CD4-positive, alpha-beta memory T cell (primary cell): ENCODE measurements around the gene CGREF1. TPM values are rescaled to one million over a fixed set of nuclear protein-coding genes. Genes with fewer than 3 reads are reported as not detected.
A peak's percentile ranks its signal among the peaks of the same experiment; 100 is the strongest.

Experiments
- CTCF ChIA-PET: fragments of 350-600 bp; sonication (Branson Sonifier 250); formaldehyde crosslinking; loops from one replicate; lab custom pipeline; 2021; ENCODE audit warnings: inconsistent platforms; ENCODE audit not compliant: partially characterized antibody; lab: Charles Lee
- POLR2A ChIA-PET: fragments of 350-600 bp; sonication (Branson Sonifier 250); formaldehyde crosslinking; loops from one replicate; lab custom pipeline; 2021; ENCODE audit not compliant: partially characterized antibody; lab: Charles Lee
- DNase-seq, 5 donors: peaks; one replicate each; pipeline versions ENCODE4 v3.0.0 to v3.0.0-alpha.2; 2020 to 2022; ENCODE audit warnings: mixed read lengths in 1 of 5
- H3K27ac ChIP-seq: one replicate; pipeline ENCODE4 v1.7.0; 2013; ENCODE audit warnings: low read depth, low read length
- H3K27me3 ChIP-seq: 2 replicates; pipeline ENCODE4 v1.7.0; 2013; ENCODE audit warnings: mild to moderate bottlenecking, low read length, moderate library complexity; ENCODE audit not compliant: insufficient read depth
- H3K36me3 ChIP-seq: 2 replicates; pipeline ENCODE4 v1.7.0; 2013; ENCODE audit warnings: mild to moderate bottlenecking, low read length, moderate library complexity; ENCODE audit not compliant: insufficient read depth
- H3K4me1 ChIP-seq: 2 replicates; pipeline ENCODE4 v1.7.0; 2013; ENCODE audit warnings: mild to moderate bottlenecking, low read length, moderate library complexity; ENCODE audit not compliant: insufficient read depth
- H3K4me3 ChIP-seq, 2 donors: one replicate each; pipeline ENCODE4 v1.7.0; 2013; ENCODE audit warnings: low read length in 2 of 2, mild to moderate bottlenecking in 1 of 2
- H3K9me3 ChIP-seq, 2 donors: one replicate each; pipeline ENCODE4 v1.7.0; 2013; ENCODE audit warnings: low read length in 2 of 2, control low read depth in 1 of 2; ENCODE audit not compliant: control insufficient read depth in 1 of 2
- H3K27ac Mint-ChIP-seq, 7 donors: one replicate each; pipeline ENCODE4 v1.8.0; 2020 to 2021; ENCODE audit warnings: mixed read lengths in 7 of 7, mild to moderate bottlenecking in 6 of 7, inconsistent platforms in 3 of 7, moderate library complexity in 3 of 7
- H3K27me3 Mint-ChIP-seq, 2 donors: one replicate each; pipeline ENCODE4 v1.8.0; 2020 to 2021; ENCODE audit warnings: mixed read lengths in 2 of 2
- H3K36me3 Mint-ChIP-seq, 2 donors: one replicate each; pipeline ENCODE4 v1.8.0; 2020 to 2021; ENCODE audit warnings: mixed read lengths in 2 of 2, inconsistent platforms in 1 of 2, mild to moderate bottlenecking in 1 of 2
- H3K4me1 Mint-ChIP-seq, 4 donors: one replicate each; pipeline ENCODE4 v1.8.0; 2020 to 2021; ENCODE audit warnings: mixed read lengths in 4 of 4, mild to moderate bottlenecking in 1 of 4
- H3K4me3 Mint-ChIP-seq, 8 donors: one replicate each; pipeline ENCODE4 v1.8.0; 2020 to 2021; ENCODE audit warnings: mixed read lengths in 8 of 8, mild to moderate bottlenecking in 7 of 8, moderate library complexity in 6 of 8, inconsistent platforms in 3 of 8
- H3K9me3 Mint-ChIP-seq, 8 donors: one replicate each; pipeline ENCODE4 v1.8.0; 2020 to 2021; ENCODE audit warnings: mixed read lengths in 8 of 8, mild to moderate bottlenecking in 5 of 8, inconsistent platforms in 3 of 8, moderate library complexity in 1 of 8
- intact Hi-C: fragments of 100-400 bp; cut with micrococcal nuclease; formaldehyde crosslinking; loops from one replicate; pipeline ENCODE4 v1.15.1; 2023
- polyA plus RNA-seq, 2 donors: library from polyadenylated mRNA; unstranded; fragments of 300-500 nt; fragmentation: Illumina TruSeq; gene quantifications; one replicate each; pipeline ENCODE4 v1.2.3, GENCODE V29; 2021
- total RNA-seq, 2 experiments: library from RNA; stranded (reverse); gene quantifications; one replicate each; pipeline ENCODE4 v1.2.3, GENCODE V29; 2021

The CGREF1 gene
- total and polyA plus RNA-seq, 4 experiments from 2014 or later = 0.36 to 0.47 TPM; not detected in 2

DNA sequence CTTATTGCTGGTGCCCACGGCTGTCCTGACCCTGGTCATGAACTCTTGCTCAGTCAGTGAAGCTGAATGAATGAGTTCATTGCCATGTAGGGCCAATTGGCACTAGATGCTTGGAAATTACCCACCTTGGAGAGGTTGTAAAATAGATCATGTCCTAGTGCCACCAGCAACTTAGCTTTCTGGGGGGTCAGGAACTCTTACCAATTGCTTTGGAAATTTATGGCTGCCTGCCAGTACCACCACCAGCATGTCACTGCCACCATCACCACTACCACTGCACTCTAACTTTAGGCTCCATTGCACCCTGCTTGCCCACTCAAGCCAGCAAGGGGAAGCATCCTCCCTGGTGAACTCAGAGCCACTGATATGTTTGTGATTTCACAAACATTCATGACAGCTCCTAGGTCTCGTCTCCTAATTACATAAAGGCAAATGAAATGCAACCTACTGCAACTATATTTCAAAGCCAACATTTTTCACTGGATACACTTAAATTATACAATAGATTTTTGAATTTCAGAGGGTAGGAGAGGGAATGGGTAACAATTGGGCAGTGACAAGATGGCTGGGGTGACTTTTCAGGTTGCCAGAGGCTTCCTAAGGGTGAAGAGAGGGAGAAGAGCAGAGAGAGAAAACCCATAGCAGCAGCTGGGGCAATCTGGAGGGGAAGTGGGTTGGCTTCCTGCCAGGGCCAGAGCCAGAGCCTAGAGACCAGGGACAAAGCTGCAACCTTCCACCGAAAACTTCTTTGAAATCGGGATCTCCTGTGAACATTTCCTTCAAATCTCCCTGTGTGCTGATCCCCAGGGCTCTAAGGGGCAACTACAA, 44.0 kb downstream of the CGREF1 start:
- H3K9me3 Mint-ChIP-seq = no peaks in the 10 kb centered on the region
- H3K4me1 Mint-ChIP-seq = peaks cover 33 to 59% (median 47%) of the 10 kb centered on the region in 4 donors
- peaks cover 48% of the 10 kb centered on the region for H3K4me1 ChIP-seq
- H3K4me3 ChIP-seq = no peak overlapping the region
- H3K27me3 ChIP-seq = no peaks in the 10 kb centered on the region
- DNase-seq = peak; percentile 60 to 64 (median 62)
- H3K27me3 Mint-ChIP-seq = peaks cover 0 to 2% of the 10 kb centered on the region in 2 donors
- ChIA-PET POLR2A (interaction anchor here (1.3 to 18.9 kb wide), 3 partner anchors 9 to 38 kb away, joined by 3 to 402 read pairs (median 187); partner anchors contain the start of genes AGBL5 and KHK), CTCF (interaction anchor here (1.4 to 5.7 kb wide), 2 partner anchors 10 to 24 kb away, joined by 5 to 46 read pairs; partner anchors contain the start of gene KHK)
- peak overlapping the region; percentile 1 for H3K27ac ChIP-seq
- H3K36me3 Mint-ChIP-seq = peaks cover 0 to 8% of the 10 kb centered on the region in 2 donors
- peak overlapping the region; percentile 58 to 93 (median 75) for H3K27ac Mint-ChIP-seq
- intact Hi-C loops = no loop called here
- peak overlapping the region; percentile 7 to 75 (median 64) for H3K4me3 Mint-ChIP-seq
- H3K36me3 ChIP-seq = no peaks in the 10 kb centered on the region
- no peaks in the 10 kb centered on the region for H3K9me3 ChIP-seq

GRCh38 chr2:27073782-27074181, 45.1 kb downstream of the CGREF1 start:
- Mint-ChIP-seq H3K27me3 (peaks cover 0 to 2% of the 10 kb centered on the region in 2 donors), H3K9me3 (no peaks in the 10 kb centered on the region), H3K36me3 (peaks cover 10 to 19% of the 10 kb centered on the region in 2 donors), H3K27ac (peak overlapping the region; percentile 6 to 89 (median 72)), H3K4me1 (peaks cover 44 to 71% (median 58%) of the 10 kb centered on the region in 4 donors), H3K4me3 (peak overlapping the region in 5 of 8 donors; percentile 11 to 67 (median 49))
- CTCF ChIA-PET = interaction anchor here (5.7 kb wide), 1 partner anchor 11 kb away, joined by 46 read pairs; the partner anchor contains the start of gene KHK
- Histone ChIP-seq H3K9me3 (no peaks in the 10 kb centered on the region), H3K36me3 (peaks cover 11% of the 10 kb centered on the region), H3K27me3 (no peaks in the 10 kb centered on the region), H3K27ac (no peak overlapping the region), H3K4me1 (peaks cover 60% of the 10 kb centered on the region), H3K4me3 (no peak overlapping the region)
- intact Hi-C loops = no loop called here
- no peak for DNase-seq
- POLR2A ChIA-PET = interaction anchor here (1.0 to 18.9 kb wide), 4 partner anchors 10 to 60 kb away, joined by 3 to 402 read pairs (median 96); partner anchors contain the start of genes AGBL5, KHK and PREB

- Histone ChIP-seq H3K4me1 (peaks cover 62% of the 10 kb centered on the region), H3K4me3 (no peak overlapping the region), H3K27ac (peak overlapping the region; percentile 95), H3K27me3 (no peaks in the 10 kb centered on the region), H3K36me3 (peaks cover 20% of the 10 kb centered on the region), H3K9me3 (no peaks in the 10 kb centered on the region)
- Mint-ChIP-seq H3K4me1 (peaks cover 47 to 80% (median 64%) of the 10 kb centered on the region in 4 donors), H3K9me3 (no peaks in the 10 kb centered on the region), H3K27ac (peak overlapping the region; percentile 72 to 90 (median 80)), H3K36me3 (peaks cover 14 to 27% of the 10 kb centered on the region in 2 donors), H3K4me3 (peak overlapping the region; percentile 66 to 82 (median 80)), H3K27me3 (peaks cover 0 to 1% of the 10 kb centered on the region in 2 donors)
- DNase-seq = no peak
- ChIA-PET POLR2A (interaction anchor here (0.6 to 18.9 kb wide), 5 partner anchors 9 to 61 kb away, joined by 3 to 402 read pairs (median 5); partner anchors contain the start of genes AGBL5, KHK and PREB), CTCF (interaction anchor here (2.8 to 5.7 kb wide), 2 partner anchors 12 to 21 kb away, joined by 14 to 46 read pairs; partner anchors contain the start of genes AGBL5 and KHK)
- intact Hi-C loops = no loop called here
Measured at GRCh38 chr2:27072920-27073319, 46.0 kb downstream of the CGREF1 start.

DNA sequence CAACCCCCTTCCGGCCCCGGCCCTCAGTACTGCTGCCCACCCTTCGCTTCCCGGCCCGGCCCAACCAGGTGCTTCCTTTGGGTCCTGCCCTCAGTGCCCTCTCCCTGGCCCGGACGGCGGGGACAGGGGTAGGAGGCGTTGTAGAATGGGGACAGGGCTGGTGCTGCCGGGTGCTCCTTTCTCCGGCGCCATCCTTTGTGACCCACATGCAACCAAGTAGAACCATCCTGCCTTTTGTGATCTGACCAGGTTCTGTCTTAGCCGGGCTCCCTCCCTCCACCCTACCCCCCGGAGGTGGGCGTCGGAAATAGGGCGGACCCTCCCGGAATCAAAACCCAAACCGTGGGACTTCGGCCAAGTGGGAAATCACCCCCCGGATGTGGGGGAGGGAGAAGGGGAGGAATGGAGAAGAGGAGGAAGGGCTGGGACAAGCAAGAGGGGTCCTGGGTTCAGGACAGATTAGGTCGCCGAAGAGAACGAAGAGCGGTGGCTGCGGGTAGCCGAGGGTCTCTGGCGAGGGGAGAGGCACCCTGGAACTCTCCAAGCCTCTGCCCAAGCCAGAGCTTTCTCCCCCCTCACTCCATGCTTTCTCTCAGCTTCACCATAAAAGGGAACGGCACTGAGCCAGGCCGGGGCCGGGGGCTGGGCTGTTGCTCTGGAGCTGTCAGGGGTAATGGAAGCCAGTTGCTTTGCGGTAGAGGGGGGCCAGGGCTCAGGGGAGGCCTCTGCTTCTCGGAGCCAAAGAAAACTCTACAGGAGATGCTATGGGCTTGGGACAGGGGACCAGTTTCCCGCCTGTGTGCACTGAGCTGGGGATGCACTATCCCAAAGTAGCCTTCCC, 46.7 kb downstream of the CGREF1 start:
- Histone ChIP-seq H3K9me3 (no peaks in the 10 kb centered on the region), H3K4me3 (peak overlapping the region; percentile 38 to 97), H3K36me3 (peaks cover 26% of the 10 kb centered on the region), H3K4me1 (peaks cover 62% of the 10 kb centered on the region), H3K27ac (peak overlapping the region; percentile 95), H3K27me3 (no peaks in the 10 kb centered on the region)
- peaks cover 46 to 87% (median 69%) of the 10 kb centered on the region in 4 donors for H3K4me1 Mint-ChIP-seq
- peaks cover 19 to 35% of the 10 kb centered on the region in 2 donors for H3K36me3 Mint-ChIP-seq
- H3K27me3 Mint-ChIP-seq = no peaks in the 10 kb centered on the region
- no peaks in the 10 kb centered on the region for H3K9me3 Mint-ChIP-seq
- intact Hi-C loops = loop anchor here (1.0 to 2.0 kb wide), 4 partner anchors 9 to 39 kb away; partner anchors contain the start of genes AGBL5, KHK and TMEM214
- peak overlapping the region; percentile 67 to 83 (median 80) for H3K4me3 Mint-ChIP-seq
- ChIA-PET POLR2A (interaction anchor here (0.6 to 18.9 kb wide), 16 partner anchors 8 to 337 kb away, joined by 3 to 402 read pairs (median 4); partner anchors contain the start of genes AGBL5, ATRAID, KHK and PPM1G), CTCF (interaction anchor here (1.0 to 5.7 kb wide), 4 partner anchors 12 to 297 kb away, joined by 3 to 46 read pairs (median 9); partner anchors contain the start of genes AGBL5 and KHK)
- DNase-seq = peak in 1 of 5 donors; percentile 10
- peak overlapping the region; percentile 72 to 90 (median 85) for H3K27ac Mint-ChIP-seq

DNA sequence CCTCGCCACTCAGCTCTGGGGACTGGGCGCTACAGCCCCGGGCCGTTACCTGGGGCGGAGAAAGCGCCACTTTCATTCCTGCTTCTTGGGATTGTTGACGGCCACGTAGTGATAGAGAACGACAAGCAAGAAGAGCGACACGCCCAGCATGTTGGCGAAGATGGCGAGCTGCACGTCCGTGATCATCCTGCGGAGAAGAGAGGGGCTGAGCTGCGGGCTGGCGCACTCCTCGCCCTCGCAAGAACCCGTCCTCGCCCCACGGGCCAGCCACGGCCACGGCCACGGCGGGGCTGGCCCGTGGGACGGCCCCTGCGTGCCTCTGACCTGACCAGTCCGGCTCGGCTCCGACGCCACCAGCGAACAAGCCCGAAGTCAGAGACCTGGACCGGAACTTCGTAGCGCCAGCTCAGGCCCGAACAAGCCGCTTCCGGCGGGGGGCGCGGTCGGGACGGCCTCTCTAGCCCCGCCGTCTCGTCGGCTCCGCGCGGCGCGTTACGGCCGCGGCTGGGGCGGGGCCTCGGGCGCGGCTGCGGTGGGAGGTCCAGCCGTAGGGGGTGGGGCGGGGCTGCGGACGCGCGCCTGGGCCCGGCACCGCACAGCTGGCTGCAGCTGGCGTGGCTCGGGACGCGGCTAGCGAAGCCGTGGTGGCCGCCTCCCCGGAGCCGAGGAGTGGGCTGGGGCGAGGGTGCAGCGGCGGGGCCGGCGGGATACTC, 47.5 kb downstream of the CGREF1 start, which contains the start of gene OST4:
Gene OST4, minus strand, starts transcription at position 378 of the 713 bp plus-strand sequence.
- Histone ChIP-seq H3K9me3 (no peaks in the 10 kb centered on the region), H3K36me3 (peaks cover 26% of the 10 kb centered on the region), H3K4me3 (peak within 1 kb of the TSS; percentile 95 to 97), H3K4me1 (peaks cover 62% of the 10 kb centered on the region), H3K27ac (peak within 1 kb of the TSS; percentile 95), H3K27me3 (no peaks in the 10 kb centered on the region)
- H3K4me1 Mint-ChIP-seq = peaks cover 44 to 86% (median 70%) of the 10 kb centered on the region in 4 donors
- H3K27me3 Mint-ChIP-seq = no peaks in the 10 kb centered on the region
- intact Hi-C loops = loop anchor here (1.0 to 2.0 kb wide), 4 partner anchors 10 to 39 kb away; partner anchors contain the start of genes AGBL5, KHK and TMEM214
- peak within 1 kb of the TSS; percentile 92 to 98 (median 97) for H3K4me3 Mint-ChIP-seq
- peak within 1 kb of the TSS; percentile 93 to 99 (median 98) for H3K27ac Mint-ChIP-seq
- H3K36me3 Mint-ChIP-seq = peaks cover 20 to 35% of the 10 kb centered on the region in 2 donors
- ChIA-PET POLR2A (interaction anchor here (0.7 to 18.9 kb wide), 16 partner anchors 9 to 357 kb away, joined by 3 to 402 read pairs (median 4); partner anchors contain the start of genes AGBL5, ATRAID, GTF3C2 and KHK), CTCF (interaction anchor here (1.0 to 5.7 kb wide), 4 partner anchors 13 to 298 kb away, joined by 3 to 46 read pairs (median 9); partner anchors contain the start of genes AGBL5 and KHK)
- peak; percentile 87 to 91 (median 89) for DNase-seq
- no peaks in the 10 kb centered on the region for H3K9me3 Mint-ChIP-seq
